Measurements from ENCODE around the gene GRIK4. TPM values are rescaled to one million over a fixed set of nuclear protein-coding genes. Genes with fewer than 3 reads are reported as not detected.

Gene GRIK4
- total and polyA plus RNA-seq, 9 of the 15 experiments (the other 6 are each of a cell fraction or from before 2014, with no cell fraction given) = not detected

DNA sequence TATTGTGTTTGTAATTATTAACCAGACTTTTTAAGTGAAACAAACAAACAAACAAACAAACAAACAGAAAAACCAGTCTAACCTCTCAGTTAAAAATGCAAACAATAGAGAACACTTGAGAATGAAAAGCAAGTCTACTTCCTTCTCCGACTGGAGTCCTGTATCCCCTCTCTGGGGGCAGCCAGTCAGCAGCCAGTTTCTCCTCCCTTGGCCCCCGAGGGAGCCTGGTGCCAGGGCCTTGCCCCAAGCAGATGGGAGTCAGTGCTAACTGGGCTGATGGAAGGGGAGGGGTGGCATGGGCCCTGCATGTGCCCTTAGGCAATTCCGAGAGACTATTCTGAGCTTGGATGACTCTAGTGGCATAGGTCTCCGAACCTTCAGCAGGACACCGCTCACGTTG is 137.2 kb downstream of the GRIK4 start:
- no peaks in the 10 kb centered on the region for H3K79me2 ChIP-seq (ENCODE audit: control insufficient read depth, insufficient read depth, low read length)
- POLR2A ChIA-PET = no interaction called here
- no peak overlapping the region for H3K4me2 ChIP-seq (ENCODE audit: insufficient read depth, low read length)
- H3K9me3 ChIP-seq (replicated peaks; ENCODE audit: control insufficient read depth, insufficient read depth, low read depth, low read length) = no peaks in the 10 kb centered on the region
- in situ Hi-C loops (cut with MboI) (no loop called here), intact Hi-C loops (cut with micrococcal nuclease) (no loop called here)
- DNase-seq (ENCODE audit: extremely low read depth in 1 of 4, low spot score in 3 of 4) (no peak), ATAC-seq (no peak), FAIRE-seq (no peak)
- no peak overlapping the region for H3K27ac ChIP-seq (ENCODE audit: extremely low read depth, low read depth, low read length)
- H3K4me1 ChIP-seq (replicated peaks in 1 of 2; ENCODE audit: control insufficient read depth in 2 of 2, insufficient read depth in 2 of 2, low read length in 2 of 2) = no peaks in the 10 kb centered on the region
- 0% methylated on average over 6 of the region's 6 CpGs for WGBS (ENCODE audit: insufficient coverage, low coverage, missing lambda C conversion rate)
- CTCF ChIA-PET (ENCODE audit: low intra/inter-chr PET ratio) = no interaction called here
- no TSS peak for BruUV-seq (replicated peaks)
- H3K4me3 ChIP-seq = no peak overlapping the region
- peaks cover 7 to 43% of the 10 kb centered on the region in 2 experiments; a peak in 4 of 5 replicates for H3K27me3 ChIP-seq (ENCODE audit: control insufficient read depth in 2 of 2, insufficient read depth in 2 of 2, low read length in 2 of 2)
- H3K9me1 ChIP-seq (ENCODE audit: control insufficient read depth, insufficient read depth, low read length) = no peaks in the 10 kb centered on the region
- TF ChIP-seq RAD51 (IDR thresholded peaks at IDR 0.05; ENCODE audit: borderline replicate concordance, low read depth) (no peak), MECOM (CRISPR knock-in tag; IDR thresholded peaks at IDR 0.05) (no peak)
- TF ChIP-seq, protein P1, sequence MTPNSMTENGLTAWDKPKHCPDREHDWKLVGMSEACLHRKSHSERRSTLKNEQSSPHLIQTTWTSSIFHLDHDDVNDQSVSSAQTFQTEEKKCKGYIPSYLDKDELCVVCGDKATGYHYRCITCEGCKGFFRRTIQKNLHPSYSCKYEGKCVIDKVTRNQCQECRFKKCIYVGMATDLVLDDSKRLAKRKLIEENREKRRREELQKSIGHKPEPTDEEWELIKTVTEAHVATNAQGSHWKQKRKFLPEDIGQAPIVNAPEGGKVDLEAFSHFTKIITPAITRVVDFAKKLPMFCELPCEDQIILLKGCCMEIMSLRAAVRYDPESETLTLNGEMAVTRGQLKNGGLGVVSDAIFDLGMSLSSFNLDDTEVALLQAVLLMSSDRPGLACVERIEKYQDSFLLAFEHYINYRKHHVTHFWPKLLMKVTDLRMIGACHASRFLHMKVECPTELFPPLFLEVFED (CRISPR knock-in tag; conservative IDR thresholded peaks at IDR 0.05) = no peak
- no peak overlapping the region for H2AFZ ChIP-seq (ENCODE audit: low read depth, low read length)
- no peaks in the 10 kb centered on the region for H3K36me3 ChIP-seq (ENCODE audit: control insufficient read depth, insufficient read depth, low read length)
- no peak overlapping the region for H3K9ac ChIP-seq (ENCODE audit: insufficient read depth in 1 of 2, low read depth in 2 of 2, low read length in 2 of 2)
- no peaks in the 10 kb centered on the region for H4K20me1 ChIP-seq (replicated peaks; ENCODE audit: control insufficient read depth, insufficient read depth, low read length)

DNA sequence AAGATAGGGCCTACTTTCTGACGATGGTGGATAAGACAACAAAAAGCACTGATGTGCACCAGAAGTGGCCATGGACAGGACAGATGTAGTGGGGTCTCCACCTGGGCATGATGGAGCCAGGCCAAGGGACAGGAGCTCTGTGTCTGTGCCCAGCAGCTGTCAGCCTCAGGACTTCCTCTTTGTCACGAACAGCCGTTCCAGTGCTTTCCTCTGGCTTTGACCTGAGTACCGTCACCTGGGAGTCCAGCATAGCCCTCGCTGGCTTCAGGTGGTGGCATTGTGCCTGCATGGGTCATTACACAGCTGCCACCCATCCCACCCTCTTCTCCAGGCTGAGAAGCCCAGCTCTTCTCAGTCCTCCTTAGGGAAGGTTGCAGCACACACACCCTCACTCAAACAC is 137.8 kb downstream of the GRIK4 start:
- H3K4me1 ChIP-seq (replicated peaks in 1 of 2; ENCODE audit: control insufficient read depth in 2 of 2, insufficient read depth in 2 of 2, low read length in 2 of 2) = no peaks in the 10 kb centered on the region
- no peaks in the 10 kb centered on the region for H4K20me1 ChIP-seq (replicated peaks; ENCODE audit: control insufficient read depth, insufficient read depth, low read length)
- H2AFZ ChIP-seq (ENCODE audit: low read depth, low read length) = no peak overlapping the region
- no peak overlapping the region for H3K4me2 ChIP-seq (ENCODE audit: insufficient read depth, low read length)
- no peaks in the 10 kb centered on the region for H3K79me2 ChIP-seq (ENCODE audit: control insufficient read depth, insufficient read depth, low read length)
- no peaks in the 10 kb centered on the region for H3K36me3 ChIP-seq (ENCODE audit: control insufficient read depth, insufficient read depth, low read length)
- peaks cover 7 to 42% of the 10 kb centered on the region in 2 experiments; a peak in 4 of 5 replicates for H3K27me3 ChIP-seq (ENCODE audit: control insufficient read depth in 2 of 2, insufficient read depth in 2 of 2, low read length in 2 of 2)
- 0% methylated on average over 5 of the region's 5 CpGs for WGBS (ENCODE audit: insufficient coverage, low coverage, missing lambda C conversion rate)
- no peaks in the 10 kb centered on the region for H3K9me3 ChIP-seq (replicated peaks; ENCODE audit: control insufficient read depth, insufficient read depth, low read depth, low read length)
- no peak for FAIRE-seq
- intact Hi-C loops (cut with micrococcal nuclease) (no loop called here), in situ Hi-C loops (cut with MboI) (no loop called here)
- no peak overlapping the region for H3K4me3 ChIP-seq
- TF ChIP-seq HCFC1 (IDR thresholded peaks at IDR 0.05; ENCODE audit: low read depth, low read length) (no peak), RFX7 (CRISPR knock-in tag; IDR thresholded peaks at IDR 0.05) (no peak), PHB2 (IDR thresholded peaks at IDR 0.05; ENCODE audit: low read depth) (no peak), ZNF444 (CRISPR knock-in tag; IDR thresholded peaks at IDR 0.05) (no peak), SPI1 (IDR thresholded peaks at IDR 0.05; ENCODE audit: borderline replicate concordance, low read depth, low read length) (0 out of 2 replicates have a peak, but pooled peaks have one; percentile 20), ELF2 (CRISPR knock-in tag; IDR thresholded peaks at IDR 0.05) (no peak)
- H3K27ac ChIP-seq (ENCODE audit: extremely low read depth, low read depth, low read length) = no peak overlapping the region
- H3K9ac ChIP-seq (ENCODE audit: insufficient read depth in 1 of 2, low read depth in 2 of 2, low read length in 2 of 2) = no peak overlapping the region
- no peak for ATAC-seq
- no TSS peak for BruUV-seq (replicated peaks)
- ChIA-PET CTCF (ENCODE audit: low intra/inter-chr PET ratio) (no interaction called here), POLR2A (interaction anchor here (0.6 kb wide), 1 partner anchor 43 kb away, joined by 3 read pairs; no protein-coding TSS in a partner anchor)
- no peaks in the 10 kb centered on the region for H3K9me1 ChIP-seq (ENCODE audit: control insufficient read depth, insufficient read depth, low read length)
- DNase-seq (ENCODE audit: extremely low read depth in 1 of 4, low spot score in 3 of 4) = no peak

Data from K562 (cell line).